Vagina (tissue), 2 donors: Measurements from ENCODE around the gene ERO1A.

Experiments used
- POLR2AphosphoS5 ChIP-seq, 2 donors: sonication (generic); formaldehyde crosslinking; IDR thresholded peaks; one replicate each; pipeline ENCODE4 v1.9.0; 2017; ENCODE audit warnings: antibody characterized with exemption in 2 of 2, mild to moderate bottlenecking in 2 of 2, low read depth in 1 of 2; ENCODE audit not compliant: insufficient read depth in 1 of 2
- TF ChIP-seq, protein P1 (sequence below), 3 experiments: fragments of 450-650 bp in 2 of 3; fragments of 200-600 bp in 1 of 3; sonication (generic) in 1 of 3; IDR thresholded peaks; one replicate each; pipeline ENCODE4 v1.5.1; 2017 to 2019; ENCODE audit warnings: antibody characterized with exemption in 3 of 3, mild to moderate bottlenecking in 2 of 3, moderate library complexity in 2 of 3

DNA sequence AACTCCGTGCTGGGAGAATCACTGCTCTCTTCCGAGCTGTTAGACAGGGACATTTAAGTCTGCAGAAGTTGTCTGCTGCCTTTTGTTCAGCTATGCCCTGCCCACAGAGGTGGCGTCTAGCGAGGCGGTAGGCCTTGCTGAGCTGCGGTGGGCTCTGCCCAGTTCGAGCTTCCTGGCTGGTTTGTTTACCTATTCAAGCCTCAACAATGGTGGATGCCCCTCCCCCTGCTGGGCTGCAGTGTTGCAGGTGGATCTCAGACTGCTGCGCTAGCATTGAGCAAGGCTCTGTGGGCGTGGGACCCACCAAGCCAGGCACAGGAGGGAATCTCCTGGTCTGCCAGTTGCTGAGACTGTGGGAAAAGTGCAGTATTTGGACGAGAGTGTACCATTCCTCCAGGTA, 99.0 kb downstream of the ERO1A start:
- TF ChIP-seq POLR2AphosphoS5 (IDR thresholded peaks at IDR 0.05; ENCODE audit: insufficient read depth in 1 of 2, low read depth in 1 of 2) = no peak
- TF ChIP-seq, protein P1, sequence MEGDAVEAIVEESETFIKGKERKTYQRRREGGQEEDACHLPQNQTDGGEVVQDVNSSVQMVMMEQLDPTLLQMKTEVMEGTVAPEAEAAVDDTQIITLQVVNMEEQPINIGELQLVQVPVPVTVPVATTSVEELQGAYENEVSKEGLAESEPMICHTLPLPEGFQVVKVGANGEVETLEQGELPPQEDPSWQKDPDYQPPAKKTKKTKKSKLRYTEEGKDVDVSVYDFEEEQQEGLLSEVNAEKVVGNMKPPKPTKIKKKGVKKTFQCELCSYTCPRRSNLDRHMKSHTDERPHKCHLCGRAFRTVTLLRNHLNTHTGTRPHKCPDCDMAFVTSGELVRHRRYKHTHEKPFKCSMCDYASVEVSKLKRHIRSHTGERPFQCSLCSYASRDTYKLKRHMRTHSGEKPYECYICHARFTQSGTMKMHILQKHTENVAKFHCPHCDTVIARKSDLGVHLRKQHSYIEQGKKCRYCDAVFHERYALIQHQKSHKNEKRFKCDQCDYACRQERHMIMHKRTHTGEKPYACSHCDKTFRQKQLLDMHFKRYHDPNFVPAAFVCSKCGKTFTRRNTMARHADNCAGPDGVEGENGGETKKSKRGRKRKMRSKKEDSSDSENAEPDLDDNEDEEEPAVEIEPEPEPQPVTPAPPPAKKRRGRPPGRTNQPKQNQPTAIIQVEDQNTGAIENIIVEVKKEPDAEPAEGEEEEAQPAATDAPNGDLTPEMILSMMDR (IDR thresholded peaks at IDR 0.05) = no peak
